HG02759 (cell line): ENCODE results near the gene ARAF.

Source experiments
- ATAC-seq: cut with Tn5 transposase; IDR thresholded peaks from one replicate; pipeline ENCODE4 v1.9.1; 2021; ENCODE audit warnings: mild to moderate bottlenecking, moderate library complexity; ENCODE audit not compliant: unreplicated experiment

Gene ARAF

DNA sequence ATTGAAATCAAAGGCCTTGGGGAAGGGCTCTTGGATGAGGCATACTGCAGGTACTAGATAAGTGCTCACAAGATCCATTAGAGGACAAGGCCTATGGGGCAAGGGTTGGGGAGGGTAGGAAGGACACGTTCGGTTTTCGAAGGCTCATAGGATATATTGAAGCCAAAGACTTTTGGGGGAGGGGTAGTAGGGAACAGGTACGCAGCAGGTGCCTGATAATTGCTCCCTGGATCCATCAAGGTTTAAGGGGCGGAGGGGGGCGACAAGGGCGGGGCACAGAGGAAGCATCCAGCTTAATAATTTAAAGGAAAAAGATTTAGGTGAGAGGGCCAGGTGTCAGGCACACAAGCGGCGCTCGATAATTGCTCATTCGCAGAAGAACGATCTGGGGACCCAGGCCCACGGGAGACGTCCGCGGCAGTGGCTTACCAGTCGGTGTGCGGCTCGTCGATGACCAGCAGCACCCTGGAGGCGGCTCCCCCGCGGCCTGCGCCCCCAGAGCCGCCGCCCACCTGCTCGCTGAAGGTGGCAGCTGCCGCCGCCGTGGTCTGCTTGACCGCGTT lies 58.0 kb downstream of the ARAF start:
- no peak for ATAC-seq

DNA sequence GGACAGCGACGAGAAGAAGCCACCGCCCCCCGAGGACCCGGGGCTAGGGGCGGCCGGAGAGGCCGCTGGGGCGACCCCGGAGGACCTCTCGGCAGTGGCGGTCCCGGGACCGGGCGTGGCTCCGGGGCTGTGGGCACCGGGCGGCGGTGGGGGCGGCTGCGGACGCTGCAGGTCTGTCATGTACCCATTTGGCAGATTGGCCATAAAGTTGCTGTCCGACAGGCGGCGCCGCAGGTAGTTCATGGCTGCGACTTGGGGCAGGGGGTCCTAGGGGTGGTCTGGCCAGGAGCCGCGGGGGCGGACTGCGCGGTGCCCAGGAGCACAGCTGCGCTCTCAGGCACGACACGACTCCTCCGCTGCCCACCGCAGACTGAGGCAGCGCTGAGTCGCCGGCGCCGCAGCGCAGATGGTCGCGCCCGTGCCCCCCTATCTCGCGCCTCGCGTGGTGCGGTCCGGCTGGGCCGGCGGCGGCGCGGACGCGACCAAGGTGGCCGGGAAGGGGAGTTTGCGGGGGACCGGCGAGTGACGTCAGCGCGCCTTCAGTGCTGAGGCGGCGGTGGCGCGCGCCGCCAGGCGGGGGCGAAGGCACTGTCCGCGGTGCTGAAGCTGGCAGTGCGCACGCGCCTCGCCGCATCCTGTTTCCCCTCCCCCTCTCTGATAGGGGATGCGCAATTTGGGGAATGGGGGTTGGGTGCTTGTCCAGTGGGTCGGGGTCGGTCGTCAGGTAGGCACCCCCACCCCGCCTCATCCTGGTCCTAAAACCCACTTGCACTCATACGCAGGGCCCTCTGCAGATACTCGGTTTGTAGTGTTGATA lies 58.7 kb downstream of the ARAF start, which contains the start of gene SYN1:
Gene SYN1 (minus strand): TSS at position 372 of the 817 bp plus-strand sequence. CDS start 129 bp downstream, at position 243.
- ATAC-seq, result peak; percentile 78

DNA sequence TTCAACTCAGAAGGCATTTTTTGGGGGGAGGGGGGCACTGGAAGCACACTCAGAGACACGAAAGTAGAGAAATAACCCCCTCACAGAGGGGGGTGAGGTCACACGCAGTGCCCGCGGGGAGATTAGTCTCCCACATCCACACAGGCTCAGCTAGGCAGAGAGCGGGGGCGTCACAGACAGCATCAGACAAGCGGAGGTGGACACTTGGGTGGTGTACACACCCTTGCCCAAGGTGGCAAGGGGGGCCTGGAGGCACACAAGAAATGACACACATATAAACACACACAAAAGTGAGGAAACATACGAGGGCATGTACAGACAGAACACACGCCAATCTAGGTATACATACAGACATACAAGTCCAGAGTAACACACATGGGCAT lies 59.3 kb downstream of the ARAF start:
- no peak for ATAC-seq
